IMR-90 (cell line): Measurements from ENCODE around the gene LHPP. TPM values are rescaled to one million over a fixed set of nuclear protein-coding genes. Genes with fewer than 3 reads are reported as not detected.
A peak's percentile ranks its signal among the peaks of the same experiment; 100 is the strongest.

Experiments
- ATAC-seq: fragments of 200-7000 bp; cut with Tn5 transposase; 2 replicates; pipeline ENCODE4 v1.9.1; 2020; ENCODE audit warnings: low read depth, mild to moderate bottlenecking, moderate library complexity
- BruUV-seq: library from RNA; stranded (reverse); fragments of 400-500 nt; replicated peaks from 2 replicates; lab custom pipeline; 2021; lab: Mats Ljungman, UMichigan
- CTCF ChIA-PET: fragments of 300-600 bp; formaldehyde crosslinking; extraction: SDS; loops from one replicate; lab custom pipeline; 2021; ENCODE audit warnings: antibody characterized with exemption; lab: Yijun Ruan, JAX
- POLR2A ChIA-PET: fragments of 300-600 bp; sonication (Branson Sonifier 250); formaldehyde crosslinking; loops from one replicate; lab custom pipeline; 2022; ENCODE audit warnings: antibody characterized with exemption; ENCODE audit not compliant: unreplicated experiment; lab: Charles Lee
- DNase-seq: peaks from one replicate; pipeline ENCODE4 v3.0.0; 2013
- H2AFZ ChIP-seq: replicated peaks from 2 replicates; pipeline ENCODE3; 2013; ENCODE audit warnings: low read length, mild to moderate bottlenecking; ENCODE audit not compliant: poor library complexity
- H2AK5ac ChIP-seq: 2 replicates; pipeline ENCODE4 v1.6.1; 2013; ENCODE audit warnings: low read depth, low read length, inconsistent platforms
- H2AK9ac ChIP-seq: replicated peaks from 2 replicates; pipeline ENCODE3; 2013; ENCODE audit warnings: mild to moderate bottlenecking, low read depth, low read length, moderate library complexity; ENCODE audit not compliant: poor library complexity
- H2BK120ac ChIP-seq: 2 replicates; pipeline ENCODE4 v1.6.1; 2013; ENCODE audit warnings: low read depth, low read length, inconsistent platforms
- H2BK15ac ChIP-seq: 3 replicates; pipeline ENCODE4 v1.6.1; 2013; ENCODE audit warnings: low read depth, low read length, inconsistent platforms
- H2BK20ac ChIP-seq: 2 replicates; pipeline ENCODE4 v1.6.1; 2013; ENCODE audit warnings: low read depth, mild to moderate bottlenecking, inconsistent platforms, low read length, moderate library complexity
- H2BK5ac ChIP-seq: 2 replicates; pipeline ENCODE4 v1.6.1; 2013; ENCODE audit warnings: mild to moderate bottlenecking, low read depth, low read length, inconsistent platforms; ENCODE audit not compliant: poor library complexity, severe bottlenecking
- H3K14ac ChIP-seq: replicated peaks from 2 replicates; pipeline ENCODE4 v1.6.1; 2013; ENCODE audit warnings: low read depth, low read length, inconsistent platforms
- H3K18ac ChIP-seq: 2 replicates; pipeline ENCODE4 v1.6.1; 2013; ENCODE audit warnings: low read depth, low read length, control low read depth
- H3K23ac ChIP-seq: 2 replicates; pipeline ENCODE4 v1.6.1; 2013; ENCODE audit warnings: low read depth, low read length, inconsistent platforms
- H3K27ac ChIP-seq: 2 replicates; pipeline ENCODE4 v1.5.1; 2013; ENCODE audit warnings: mild to moderate bottlenecking, control low read depth, low read length; ENCODE audit not compliant: insufficient read depth
- H3K27me3 ChIP-seq: 2 replicates; pipeline ENCODE4 v1.6.1; 2013; ENCODE audit warnings: low read length; ENCODE audit not compliant: control insufficient read depth, insufficient read depth
- H3K36me3 ChIP-seq: 2 replicates; pipeline ENCODE4 v1.6.1; 2013; ENCODE audit warnings: low read length, mixed read lengths; ENCODE audit not compliant: control insufficient read depth, insufficient read depth
- H3K4ac ChIP-seq: 2 replicates; pipeline ENCODE4 v1.6.1; 2013; ENCODE audit warnings: low read depth, low read length, inconsistent platforms
- H3K4me1 ChIP-seq: 2 replicates; pipeline ENCODE4 v1.6.1; 2013; ENCODE audit warnings: low read length, mixed read lengths; ENCODE audit not compliant: control insufficient read depth, insufficient read depth
- H3K4me2 ChIP-seq: 2 replicates; pipeline ENCODE4 v1.6.1; 2013; ENCODE audit warnings: low read depth, mild to moderate bottlenecking, control low read depth, low read length, moderate library complexity
- H3K4me3 ChIP-seq: 2 replicates; pipeline ENCODE4 v1.5.1; 2013; ENCODE audit warnings: low read depth, mild to moderate bottlenecking, control low read depth, low read length, moderate library complexity; ENCODE audit not compliant: insufficient read depth
- H3K56ac ChIP-seq: 2 replicates; pipeline ENCODE4 v1.6.1; 2013; ENCODE audit warnings: low read length, inconsistent platforms; ENCODE audit not compliant: insufficient read depth; ENCODE audit errors: extremely low read depth
- H3K79me1 ChIP-seq, 2 experiments: 2 replicates each; pipeline ENCODE4 v1.6.1; 2013; ENCODE audit warnings: low read length in 2 of 2, inconsistent platforms in 1 of 2, low read depth in 1 of 2
- H3K9ac ChIP-seq: 2 replicates; pipeline ENCODE4 v1.6.1; 2013; ENCODE audit warnings: low read depth, low read length, control low read depth
- H3K9me1 ChIP-seq: 2 replicates; pipeline ENCODE4 v1.6.1; 2013; ENCODE audit warnings: low read length, inconsistent platforms; ENCODE audit not compliant: insufficient read depth
- H3K9me3 ChIP-seq: 2 replicates; pipeline ENCODE4 v1.6.1; 2013; ENCODE audit warnings: low read length; ENCODE audit not compliant: control insufficient read depth, insufficient read depth
- H4K20me1 ChIP-seq: 2 replicates; pipeline ENCODE4 v1.6.1; 2013; ENCODE audit warnings: low read length, inconsistent platforms; ENCODE audit not compliant: insufficient read depth
- H4K5ac ChIP-seq: 2 replicates; pipeline ENCODE4 v1.6.1; 2013; ENCODE audit warnings: mild to moderate bottlenecking, low read depth, low read length, control low read depth
- H4K8ac ChIP-seq, 2 experiments: 2 replicates each; pipeline ENCODE4 v1.6.1; 2013; ENCODE audit warnings: low read depth in 2 of 2, low read length in 2 of 2, control low read depth in 1 of 2, inconsistent platforms in 1 of 2
- H4K91ac ChIP-seq: 2 replicates; pipeline ENCODE4 v1.6.1; 2013; ENCODE audit warnings: low read depth, low read length, inconsistent platforms; ENCODE audit not compliant: insufficient read depth
- BHLHE40 ChIP-seq: fragments of 150-350 bp; IDR thresholded peaks from 2 replicates; pipeline ENCODE4 v1.6.1; 2016; ENCODE audit warnings: mild to moderate bottlenecking, low read depth, low read length
- CEBPB ChIP-seq: IDR thresholded peaks from 2 replicates; pipeline ENCODE4 v1.6.1; 2012; ENCODE audit warnings: low read depth, low read length, improper control_type of control experiment
- CHD1 ChIP-seq: IDR thresholded peaks from 2 replicates; pipeline ENCODE4 v1.6.1; 2012; ENCODE audit warnings: low read depth, low read length, improper control_type of control experiment
- CTCF ChIP-seq: conservative IDR thresholded peaks from 2 replicates; pipeline ENCODE4 v1.5.1; 2012; ENCODE audit warnings: mild to moderate bottlenecking, low read depth, low read length, improper control_type of control experiment
- ELK1 ChIP-seq: fragments of 150-350 bp; IDR thresholded peaks from 2 replicates; pipeline ENCODE4 v1.6.1; 2016; ENCODE audit warnings: low read depth, mild to moderate bottlenecking, low read length, moderate library complexity, borderline replicate concordance
- FOS ChIP-seq: fragments of 150-350 bp; IDR thresholded peaks from 2 replicates; pipeline ENCODE4 v1.6.1; 2016; ENCODE audit warnings: low read depth, low read length
- MAFK ChIP-seq: IDR thresholded peaks from 2 replicates; pipeline ENCODE4 v1.6.1; 2012; ENCODE audit warnings: low read depth, low read length, improper control_type of control experiment
- MAZ ChIP-seq: IDR thresholded peaks from 2 replicates; pipeline ENCODE4 v1.6.1; 2012; ENCODE audit warnings: low read depth, mild to moderate bottlenecking, low read length, improper control_type of control experiment, moderate library complexity, borderline replicate concordance
- MXI1 ChIP-seq: IDR thresholded peaks from 2 replicates; pipeline ENCODE4 v1.6.1; 2012; ENCODE audit warnings: low read depth, mild to moderate bottlenecking, low read length, moderate library complexity, borderline replicate concordance
- NFE2L2 ChIP-seq: fragments of 150-350 bp; IDR thresholded peaks from 2 replicates; pipeline ENCODE4 v1.6.1; 2016; ENCODE audit warnings: low read depth, mild to moderate bottlenecking, low read length
- POLR2A ChIP-seq: IDR thresholded peaks from 2 replicates; pipeline ENCODE4 v1.6.1; 2012; ENCODE audit warnings: mild to moderate bottlenecking, low read depth, low read length
- RAD21 ChIP-seq: IDR thresholded peaks from 2 replicates; pipeline ENCODE4 v1.6.1; 2012; ENCODE audit warnings: low read length, improper control_type of control experiment
- RCOR1 ChIP-seq: IDR thresholded peaks from 2 replicates; pipeline ENCODE4 v1.6.1; 2012; ENCODE audit warnings: mild to moderate bottlenecking, low read length, improper control_type of control experiment; ENCODE audit not compliant: insufficient replicate concordance
- RFX5 ChIP-seq: IDR thresholded peaks from 2 replicates; pipeline ENCODE4 v1.8.0; 2012; ENCODE audit warnings: low read depth, mild to moderate bottlenecking, low read length, moderate library complexity
- SMC3 ChIP-seq: fragments of 150-350 bp; IDR thresholded peaks from 2 replicates; pipeline ENCODE4 v1.6.1; 2016; ENCODE audit warnings: low read depth, mild to moderate bottlenecking, antibody characterized with exemption, low read length, moderate library complexity
- WGBS, 2 experiments: methylation state at CpG; one replicate each; pipeline versions ENCODE4 v1.1.5 to v1.1.7; 2013; ENCODE audit warnings: missing lambda C conversion rate in 2 of 2; ENCODE audit not compliant: insufficient read length in 1 of 2; ENCODE audit errors: extremely low coverage in 2 of 2; 5-methylcytosine and 5-hydroxymethylcytosine counted together
- dilution Hi-C: fragments of 300-500 bp; cut with HindIII; formaldehyde crosslinking; loops from one replicate; pipeline ENCODE4 v1.14.3; 2018; ENCODE audit warnings: low sequenced_read_pairs; ENCODE audit not compliant: unreplicated experiment
- in situ Hi-C: fragments of 300-500 bp; cut with MboI; formaldehyde crosslinking; loops from 3 replicates; pipeline ENCODE4 v1.14.3; 2019; ENCODE audit warnings: low sequenced_read_pairs, inconsistent platforms, mixed read lengths
- intact Hi-C: fragments of 100-400 bp; cut with micrococcal nuclease; formaldehyde crosslinking; loops from 2 replicates; pipeline ENCODE4 v1.10.0; 2022
- polyA plus RNA-seq, 3 experiments: library from polyadenylated mRNA; depleted of rRNA; stranded (reverse); fragments of >200 nt; gene quantifications; 2 replicates each; pipeline ENCODE4 v1.2.3, GENCODE V29; 2012; ENCODE audit warnings: low replicate concordance in 1 of 3
- total RNA-seq: library from RNA; depleted of rRNA; stranded (reverse); fragments of >200 nt; gene quantifications from 2 replicates; pipeline ENCODE4 v1.2.3, GENCODE V29; 2012
- TF ChIP-seq, protein P1 (sequence below): fragments of 150-350 bp; IDR thresholded peaks from 2 replicates; pipeline ENCODE4 v1.6.1; 2017; ENCODE audit warnings: mild to moderate bottlenecking, antibody characterized with exemption, low read length, low read depth

LHPP gene
- total and polyA plus RNA-seq, 2 of the 4 experiments (the other 2 are of a cell fraction): 2.7 to 8.3 TPM

GRCh38 chr10:124651402-124651891 lies 189.8 kb downstream of the LHPP start:
- Histone ChIP-seq H2BK5ac (no peak overlapping the region), H3K4me3 (no peak overlapping the region), H4K20me1 (no peaks in the 10 kb centered on the region; the same call in 1 of the 2 replicates), H2BK15ac (no peak overlapping the region), H3K36me3 (no peaks in the 10 kb centered on the region), H3K14ac (no peak overlapping the region), H4K91ac (no peak overlapping the region), H3K9me1 (peaks cover 33% of the 10 kb centered on the region), H3K27ac (no peak overlapping the region), H4K8ac (no peak overlapping the region), H3K9ac (no peak overlapping the region), H2BK120ac (no peak overlapping the region), H2BK20ac (no peak overlapping the region), H3K56ac (no peak overlapping the region), H3K27me3 (no peaks in the 10 kb centered on the region), H2AFZ (peak overlapping the region; percentile 45), H2AK9ac (peak overlapping the region; percentile 25), H3K23ac (no peak overlapping the region), H4K5ac (no peak overlapping the region), H3K79me1 (peaks cover 20 to 21% of the 10 kb centered on the region in 2 experiments; a peak in 2 of 4 replicates), H3K18ac (no peak overlapping the region), H3K4me1 (peaks cover 25% of the 10 kb centered on the region), H3K9me3 (no peaks in the 10 kb centered on the region), H2AK5ac (no peak overlapping the region), H3K4ac (no peak overlapping the region), H3K4me2 (no peak overlapping the region)
- POLR2A ChIA-PET: no interaction called here
- ATAC-seq: no peak
- in situ Hi-C loops: no loop called here
- TF ChIP-seq MXI1 (no peak), BHLHE40 (no peak), RAD21 (no peak), RCOR1 (no peak), FOS (no peak), ELK1 (no peak), NFE2L2 (no peak), MAFK (no peak), RFX5 (no peak), POLR2A (no peak), MAZ (no peak), CHD1 (no peak), CTCF (no peak), CEBPB (no peak), SMC3 (no peak)
- TF ChIP-seq, protein P1, sequence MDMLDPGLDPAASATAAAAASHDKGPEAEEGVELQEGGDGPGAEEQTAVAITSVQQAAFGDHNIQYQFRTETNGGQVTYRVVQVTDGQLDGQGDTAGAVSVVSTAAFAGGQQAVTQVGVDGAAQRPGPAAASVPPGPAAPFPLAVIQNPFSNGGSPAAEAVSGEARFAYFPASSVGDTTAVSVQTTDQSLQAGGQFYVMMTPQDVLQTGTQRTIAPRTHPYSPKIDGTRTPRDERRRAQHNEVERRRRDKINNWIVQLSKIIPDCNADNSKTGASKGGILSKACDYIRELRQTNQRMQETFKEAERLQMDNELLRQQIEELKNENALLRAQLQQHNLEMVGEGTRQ: no peak
- BruUV-seq: no TSS peak
- DNase-seq: no peak
- dilution Hi-C loops: no loop called here
- CTCF ChIA-PET: no interaction called here
- 83% methylated on average over 5 of the region's 14 CpGs; no CpG with 5 or more reads in 1 of the 2 experiments for WGBS, 2 experiments
- intact Hi-C loops: no loop called here
